Stimulated activated naive CD8-positive, alpha-beta T cell treated with anti-CD3 and anti-CD28 coated beads, Interleukin-15, amount 100 ng/mL, for 72 hours (primary cell): ENCODE measurements around the gene FSIP1.

ENCODE experiments used
- ATAC-seq: fragments of 150-1000 bp; cut with Tn5 transposase; 2 replicates; pipeline ENCODE4 v1.10.0; 2021; ENCODE audit warnings: mild to moderate bottlenecking, moderate library complexity
- DNase-seq, 2 donors: peaks; one replicate each; pipeline ENCODE4 v3.0.0; 2021 to 2022
- H3K27ac Mint-ChIP-seq, 2 donors: one replicate each; pipeline ENCODE4 v1.8.0; 2022; ENCODE audit warnings: mild to moderate bottlenecking in 2 of 2, mixed read lengths in 2 of 2, moderate library complexity in 2 of 2
- H3K27me3 Mint-ChIP-seq: one replicate; pipeline ENCODE4 v1.8.0; 2022; ENCODE audit warnings: mixed read lengths
- H3K4me1 Mint-ChIP-seq: one replicate; pipeline ENCODE4 v1.8.0; 2022; ENCODE audit warnings: mild to moderate bottlenecking, mixed read lengths
- H3K4me3 Mint-ChIP-seq, 2 donors: one replicate each; pipeline ENCODE4 v1.8.0; 2022; ENCODE audit warnings: mild to moderate bottlenecking in 2 of 2, mixed read lengths in 2 of 2, moderate library complexity in 1 of 2
- H3K9me3 Mint-ChIP-seq, 2 donors: one replicate each; pipeline ENCODE4 v1.8.0; 2022; ENCODE audit warnings: mixed read lengths in 2 of 2

Gene FSIP1

DNA sequence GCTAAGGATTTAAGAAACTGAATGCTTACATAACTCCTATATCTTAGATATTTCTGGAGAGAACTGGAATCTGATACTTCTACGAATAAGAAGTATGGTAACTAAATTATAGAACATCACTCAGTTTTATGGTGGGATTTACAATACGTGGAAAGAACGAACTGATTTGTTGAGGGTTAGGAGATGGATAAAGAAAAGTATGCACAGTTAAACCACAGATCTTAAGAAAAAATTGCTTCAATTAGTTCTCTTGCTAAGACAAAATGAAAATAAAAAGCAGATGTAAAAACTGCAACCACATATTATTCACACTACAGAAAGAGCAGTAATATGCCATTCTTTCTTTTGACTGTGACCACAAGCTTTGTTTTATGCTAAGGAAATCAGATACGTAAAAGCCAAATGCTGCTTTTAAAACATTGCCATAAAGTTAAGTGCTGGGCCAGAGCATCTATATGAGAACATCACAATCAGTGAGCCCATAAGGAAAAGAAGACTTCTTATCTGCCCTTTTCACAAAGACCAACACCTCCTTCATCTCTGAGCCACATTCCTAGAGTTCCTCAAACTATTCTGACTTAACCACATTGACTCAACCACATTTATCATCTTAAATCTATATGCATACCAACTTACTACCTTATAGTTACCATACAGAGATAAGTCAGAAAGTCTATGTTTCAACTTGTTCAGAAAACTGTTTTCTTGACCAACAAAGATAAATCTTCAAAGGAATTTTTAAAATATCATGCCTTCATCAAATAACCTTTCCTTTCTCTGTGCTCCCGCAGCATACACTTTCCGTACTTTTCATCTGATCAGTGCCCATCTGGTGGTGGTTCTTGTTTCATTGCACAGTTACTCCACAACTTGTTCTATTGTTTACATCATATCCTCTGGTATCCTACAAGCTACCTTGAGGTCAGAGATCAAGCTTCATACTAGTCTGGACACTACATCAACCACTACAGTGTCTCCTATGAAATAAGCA, 61.7 kb downstream of the FSIP1 start:
- Mint-ChIP-seq H3K27me3 (no peaks in the 10 kb centered on the region), H3K27ac (no peak overlapping the region), H3K4me1 (peaks cover 13% of the 10 kb centered on the region), H3K4me3 (no peak overlapping the region), H3K9me3 (no peaks in the 10 kb centered on the region)
- ATAC-seq (no peak), DNase-seq (no peak)

DNA sequence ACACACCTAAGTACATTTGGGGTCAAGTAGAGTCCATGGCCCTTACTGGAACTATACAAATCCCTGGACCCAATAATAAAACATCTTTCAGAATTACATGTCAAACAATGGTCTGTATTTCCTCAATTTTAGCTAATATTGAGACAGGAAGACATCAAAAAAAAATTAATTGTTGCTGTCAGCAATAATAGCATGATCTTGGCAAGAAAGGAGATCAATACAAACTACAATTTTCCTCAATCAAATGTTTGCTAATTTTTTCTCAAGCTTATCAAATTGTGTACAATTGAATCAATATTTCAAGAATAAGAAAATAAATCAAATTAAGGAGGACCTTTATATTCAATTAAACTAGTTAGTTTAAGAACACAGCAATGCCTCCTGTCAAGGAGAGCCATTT, 62.6 kb downstream of the FSIP1 start:
- no peak overlapping the region for H3K27ac Mint-ChIP-seq
- ATAC-seq (no peak), DNase-seq (no peak)
- H3K4me1 Mint-ChIP-seq, result peaks cover 13% of the 10 kb centered on the region
- H3K9me3 Mint-ChIP-seq, result no peaks in the 10 kb centered on the region
- no peak overlapping the region for H3K4me3 Mint-ChIP-seq
- no peaks in the 10 kb centered on the region for H3K27me3 Mint-ChIP-seq

- Mint-ChIP-seq H3K4me3 (no peak overlapping the region), H3K27ac (no peak overlapping the region), H3K27me3 (no peaks in the 10 kb centered on the region), H3K9me3 (no peaks in the 10 kb centered on the region), H3K4me1 (peaks cover 13% of the 10 kb centered on the region)
- no peak for ATAC-seq
- DNase-seq, result no peak
Observed at GRCh38 chr15:39719109-39719508, 63.5 kb downstream of the FSIP1 start.

DNA sequence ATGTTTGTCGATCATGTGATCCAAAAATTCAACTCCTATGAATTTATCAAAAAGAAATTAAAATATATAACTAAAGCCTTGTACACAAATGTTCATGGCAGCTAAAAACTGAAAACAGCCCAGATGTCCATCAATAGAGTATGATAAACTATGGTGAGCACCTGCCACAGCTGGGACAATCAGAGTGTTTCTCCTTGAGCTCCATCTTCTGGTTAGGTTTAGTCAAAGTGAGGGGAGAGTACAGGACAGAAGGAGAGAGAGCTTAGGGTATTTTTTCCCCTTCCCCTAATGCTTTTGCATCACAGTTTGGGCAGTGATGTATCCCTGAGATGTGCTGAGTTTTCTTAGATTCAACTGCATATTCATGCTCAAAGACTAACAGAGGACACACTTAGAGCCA, 65.5 kb downstream of the FSIP1 start:
- Mint-ChIP-seq H3K27me3 (no peaks in the 10 kb centered on the region), H3K4me1 (peaks cover 13% of the 10 kb centered on the region), H3K9me3 (no peaks in the 10 kb centered on the region), H3K4me3 (no peak overlapping the region), H3K27ac (no peak overlapping the region)
- DNase-seq (no peak), ATAC-seq (no peak)

DNA sequence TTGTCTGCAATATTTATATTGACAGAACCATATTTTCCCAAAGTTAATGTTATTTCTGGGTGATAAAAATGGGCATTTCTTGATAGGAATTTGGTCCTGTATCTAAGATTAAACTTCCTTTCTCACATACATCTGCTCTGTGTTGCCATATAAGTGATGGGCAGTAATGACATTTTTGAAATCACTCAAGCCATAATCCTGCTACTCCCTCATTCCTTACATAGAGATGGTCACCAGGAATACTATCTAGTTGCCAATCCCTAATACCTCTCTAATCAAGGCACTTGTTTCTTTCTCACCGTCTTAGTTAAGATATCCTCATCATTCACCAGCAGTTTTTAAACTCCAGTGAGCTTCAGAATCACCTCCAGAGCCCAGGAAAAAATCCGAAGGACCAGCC, 68.4 kb downstream of the FSIP1 start:
- Mint-ChIP-seq H3K27me3 (no peaks in the 10 kb centered on the region), H3K27ac (no peak overlapping the region), H3K4me1 (no peaks in the 10 kb centered on the region), H3K4me3 (no peak overlapping the region), H3K9me3 (no peaks in the 10 kb centered on the region)
- DNase-seq (no peak), ATAC-seq (no peak)

DNA sequence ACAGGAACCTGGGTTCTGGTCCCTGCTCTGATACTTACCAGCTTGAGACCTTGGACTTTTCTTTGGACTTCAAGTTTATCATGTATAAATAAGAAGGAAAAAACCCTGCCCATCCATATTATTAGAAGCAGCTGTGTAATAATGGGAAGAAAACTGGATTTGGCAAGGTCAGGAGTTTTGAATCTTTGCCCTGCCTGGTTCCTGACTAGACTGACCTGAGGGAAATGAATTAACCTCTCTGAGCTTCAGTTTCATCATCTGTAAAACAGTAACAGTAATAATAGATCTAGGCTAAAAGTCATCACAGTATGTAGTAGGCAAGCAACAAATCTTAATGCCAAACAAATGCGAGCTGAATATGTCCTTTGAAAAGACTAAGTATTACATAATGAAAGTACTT, 68.8 kb downstream of the FSIP1 start:
- no peaks in the 10 kb centered on the region for H3K27me3 Mint-ChIP-seq
- H3K9me3 Mint-ChIP-seq, result no peaks in the 10 kb centered on the region
- H3K4me1 Mint-ChIP-seq, result no peaks in the 10 kb centered on the region
- DNase-seq (no peak), ATAC-seq (no peak)
- H3K4me3 Mint-ChIP-seq, result no peak overlapping the region
- no peak overlapping the region for H3K27ac Mint-ChIP-seq

DNA sequence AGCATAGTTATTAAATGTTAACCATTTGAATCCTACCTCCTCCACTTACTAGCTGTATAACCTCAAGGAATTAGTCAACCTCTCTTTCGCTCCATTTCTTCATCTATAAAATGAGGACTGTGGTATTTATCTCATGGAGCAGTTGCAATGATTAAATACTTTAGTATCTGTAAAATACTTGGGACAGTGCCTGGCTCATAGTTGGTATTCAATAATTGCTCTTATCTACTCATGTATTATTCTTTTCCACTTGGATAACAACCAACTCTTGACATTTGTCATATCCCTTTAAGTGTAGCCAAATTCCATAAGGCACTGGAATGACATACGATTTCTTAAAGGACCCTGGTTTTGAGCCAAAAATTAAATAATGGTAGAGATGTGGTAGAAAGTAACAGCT, 72.0 kb downstream of the FSIP1 start:
- Mint-ChIP-seq H3K9me3 (no peaks in the 10 kb centered on the region), H3K27me3 (no peaks in the 10 kb centered on the region), H3K27ac (no peak overlapping the region), H3K4me3 (no peak overlapping the region), H3K4me1 (no peaks in the 10 kb centered on the region)
- ATAC-seq, result no peak
- no peak for DNase-seq

DNA sequence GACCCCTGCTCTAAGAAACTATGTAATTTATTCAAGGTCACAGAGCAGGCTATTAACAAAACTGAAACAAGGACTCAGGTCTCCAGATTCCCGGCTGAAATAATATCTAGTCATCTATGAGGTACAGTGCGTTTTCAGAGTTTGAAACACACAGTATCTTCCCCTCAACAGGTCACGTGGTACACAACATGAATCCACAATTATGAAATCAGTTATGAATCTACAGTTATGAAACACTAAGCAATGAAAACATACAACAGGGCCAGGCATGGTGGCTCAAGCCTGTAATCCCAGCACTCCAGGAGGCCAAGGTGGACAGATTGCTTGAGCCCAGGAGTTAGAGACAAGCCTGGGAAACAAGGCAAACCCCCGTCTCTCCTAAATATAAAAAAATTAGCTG, 72.7 kb downstream of the FSIP1 start:
- Mint-ChIP-seq H3K4me3 (no peak overlapping the region), H3K4me1 (no peaks in the 10 kb centered on the region), H3K27me3 (no peaks in the 10 kb centered on the region), H3K27ac (no peak overlapping the region), H3K9me3 (no peaks in the 10 kb centered on the region)
- no peak for ATAC-seq
- no peak for DNase-seq

- Mint-ChIP-seq H3K27me3 (no peaks in the 10 kb centered on the region), H3K4me3 (no peak overlapping the region), H3K9me3 (no peaks in the 10 kb centered on the region), H3K27ac (no peak overlapping the region), H3K4me1 (no peaks in the 10 kb centered on the region)
- no peak for DNase-seq
- ATAC-seq, result no peak
Observed at GRCh38 chr15:39706206-39706605, 76.4 kb downstream of the FSIP1 start.

DNA sequence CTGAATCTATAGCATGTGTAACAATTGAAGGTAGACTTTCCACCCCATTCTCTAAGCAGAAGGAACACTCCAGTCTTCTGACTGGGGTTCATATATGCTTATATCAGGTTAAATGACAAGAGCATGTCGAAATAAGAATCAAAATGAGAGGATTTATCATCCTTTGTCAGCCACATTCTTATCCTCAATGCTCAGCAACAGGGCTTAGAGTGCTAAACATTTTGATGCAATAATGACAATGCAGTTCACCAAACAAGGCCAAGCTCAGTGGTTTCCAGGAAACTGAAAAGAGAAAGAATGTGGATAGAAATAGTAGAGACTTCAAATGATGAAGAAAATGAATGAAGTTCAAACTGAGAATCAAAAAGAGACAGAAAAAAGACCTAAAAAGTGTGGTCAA, 78.0 kb downstream of the FSIP1 start:
- DNase-seq (no peak), ATAC-seq (no peak)
- Mint-ChIP-seq H3K27me3 (no peaks in the 10 kb centered on the region), H3K27ac (no peak overlapping the region), H3K9me3 (no peaks in the 10 kb centered on the region), H3K4me3 (no peak overlapping the region), H3K4me1 (no peaks in the 10 kb centered on the region)

DNA sequence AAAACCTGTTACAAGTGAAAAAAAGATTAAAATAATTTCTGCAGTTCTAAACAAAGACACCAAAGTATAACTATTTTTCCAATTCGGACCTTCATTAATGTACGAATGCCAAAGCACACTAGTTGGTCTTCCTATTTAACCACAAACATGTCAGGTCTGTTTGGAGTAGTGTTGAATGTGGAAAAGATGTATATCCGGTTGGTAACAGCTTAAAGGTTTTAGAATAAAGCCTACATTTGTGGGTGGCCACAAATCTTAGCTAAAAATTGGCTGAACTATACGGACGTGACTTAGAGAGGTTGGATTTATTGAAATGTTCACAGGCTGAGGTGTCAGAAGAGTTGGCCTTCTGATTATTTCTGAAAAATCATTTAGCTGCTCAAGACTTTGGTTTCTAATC, 78.4 kb downstream of the FSIP1 start:
- Mint-ChIP-seq H3K9me3 (no peaks in the 10 kb centered on the region), H3K4me1 (no peaks in the 10 kb centered on the region), H3K4me3 (no peak overlapping the region), H3K27ac (no peak overlapping the region), H3K27me3 (no peaks in the 10 kb centered on the region)
- ATAC-seq (no peak), DNase-seq (no peak)

DNA sequence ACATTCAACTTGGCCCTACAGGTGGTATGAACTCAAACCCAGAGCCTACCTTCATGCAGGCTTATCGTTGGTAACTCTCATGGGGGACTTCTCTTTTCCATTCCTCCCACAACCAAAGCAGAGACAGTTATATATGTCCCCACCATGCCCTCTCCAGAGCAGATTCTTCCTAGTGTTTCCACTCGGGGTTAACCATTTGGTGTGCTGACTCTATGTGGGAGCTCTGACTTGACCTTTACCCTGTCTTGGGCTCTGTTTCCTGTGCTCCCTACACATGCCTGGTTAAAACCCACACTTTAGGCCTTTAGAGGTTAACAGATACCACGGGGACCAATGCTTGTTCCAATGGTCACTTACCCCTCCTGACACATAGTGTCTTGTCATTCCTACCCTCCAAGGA, 80.7 kb downstream of the FSIP1 start:
- Mint-ChIP-seq H3K27me3 (no peaks in the 10 kb centered on the region), H3K9me3 (no peaks in the 10 kb centered on the region), H3K27ac (no peak overlapping the region), H3K4me1 (no peaks in the 10 kb centered on the region), H3K4me3 (no peak overlapping the region)
- no peak for DNase-seq
- ATAC-seq, result no peak

- Mint-ChIP-seq H3K27me3 (no peaks in the 10 kb centered on the region), H3K27ac (no peak overlapping the region), H3K9me3 (no peaks in the 10 kb centered on the region), H3K4me3 (no peak overlapping the region), H3K4me1 (no peaks in the 10 kb centered on the region)
- ATAC-seq (no peak), DNase-seq (no peak)
Observed at GRCh38 chr15:39700375-39700700, 82.3 kb downstream of the FSIP1 start.

DNA sequence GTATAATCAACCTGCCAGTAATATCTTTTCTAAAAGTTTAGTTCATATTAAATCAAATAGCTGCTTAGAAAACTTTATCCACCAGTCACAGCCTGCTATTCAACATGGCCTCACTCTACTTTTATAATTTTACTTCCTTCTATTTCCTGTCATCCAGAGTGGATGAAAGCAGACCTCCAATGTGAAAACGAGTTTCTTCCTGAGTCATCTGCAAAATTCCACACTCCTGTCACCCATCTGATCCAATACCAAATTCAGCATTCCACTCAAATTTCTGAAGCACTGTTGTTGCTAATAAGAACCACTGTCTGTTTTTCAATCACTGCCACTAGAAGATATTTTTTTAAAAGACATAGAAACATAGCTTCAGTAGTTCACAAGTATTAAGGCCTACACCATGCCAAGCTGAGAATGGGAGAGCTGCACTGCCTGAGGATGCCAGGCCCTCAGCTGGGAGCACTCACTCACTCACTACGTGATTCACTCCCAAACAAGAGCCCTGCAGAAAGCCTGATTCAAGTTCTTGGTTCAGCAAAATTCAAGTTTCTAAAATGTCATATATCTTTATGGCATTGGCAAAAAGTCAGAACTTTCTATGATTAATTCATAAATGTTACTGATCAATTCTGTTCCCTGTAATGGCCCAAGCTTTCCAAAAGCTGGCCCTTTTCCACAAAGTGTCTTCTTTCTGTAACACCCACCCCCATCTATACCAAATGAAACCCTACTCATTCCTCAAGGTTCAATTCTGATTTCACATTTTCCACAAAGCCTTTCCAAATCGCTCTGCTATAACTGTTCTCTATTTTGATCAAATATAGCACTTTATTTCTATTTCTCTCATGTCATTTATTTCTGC, 82.9 kb downstream of the FSIP1 start:
- no peaks in the 10 kb centered on the region for H3K4me1 Mint-ChIP-seq
- H3K27ac Mint-ChIP-seq, result no peak overlapping the region
- H3K9me3 Mint-ChIP-seq, result no peaks in the 10 kb centered on the region
- H3K27me3 Mint-ChIP-seq, result no peaks in the 10 kb centered on the region
- H3K4me3 Mint-ChIP-seq, result no peak overlapping the region
- no peak for DNase-seq
- no peak for ATAC-seq

- no peak overlapping the region for H3K4me3 Mint-ChIP-seq
- H3K9me3 Mint-ChIP-seq, result no peaks in the 10 kb centered on the region
- no peak for DNase-seq
- no peaks in the 10 kb centered on the region for H3K27me3 Mint-ChIP-seq
- H3K4me1 Mint-ChIP-seq, result no peaks in the 10 kb centered on the region
- ATAC-seq, result no peak
- H3K27ac Mint-ChIP-seq, result peak overlapping the region in 1 of 2 donors; percentile 7
Observed at GRCh38 chr15:39698444-39699390, 83.9 kb downstream of the FSIP1 start.
